HEK293 (cell line): Measurements from ENCODE around the gene TSC22D2.

Experiments
- CTCF ChIA-PET: fragments of 350-600 bp; formaldehyde crosslinking; extraction: SDS; loops from one replicate; lab custom pipeline; 2021; ENCODE audit warnings: antibody characterized with exemption; lab: Yijun Ruan, JAX
- POLR2A ChIA-PET: fragments of 300-600 bp; formaldehyde crosslinking; extraction: SDS; loops from one replicate; lab custom pipeline; 2020; ENCODE audit warnings: antibody characterized with exemption, inconsistent platforms; lab: Yijun Ruan, JAX
- H3K27ac ChIP-seq: fragments of 200-500 bp; sonication (Bioruptor generic); 2 replicates; pipeline ENCODE4 v1.5.1; 2014; ENCODE audit warnings: low read depth, low read length, control low read depth, inconsistent platforms; ENCODE audit errors: extremely low read depth
- H3K36me3 ChIP-seq, 2 experiments: fragments of 200-500 bp in 1 of 2; sonication (Bioruptor generic) in 1 of 2; 1 replicate in 1 of 2; 2 replicates in 1 of 2; pipeline ENCODE4 v1.5.1; 2014 to 2017; ENCODE audit warnings: inconsistent platforms in 2 of 2, low read length in 2 of 2; ENCODE audit not compliant: control insufficient read depth in 2 of 2, insufficient read depth in 1 of 2
- H3K4me1 ChIP-seq: fragments of 200-500 bp; sonication (Bioruptor generic); 2 replicates; pipeline ENCODE4 v1.5.1; 2014; ENCODE audit warnings: mild to moderate bottlenecking, low read length, inconsistent platforms; ENCODE audit not compliant: control insufficient read depth, insufficient read depth
- H3K4me3 ChIP-seq: 2 replicates; pipeline ENCODE4 v1.5.1; 2011; ENCODE audit warnings: low read depth, mild to moderate bottlenecking, control low read depth, low read length, moderate library complexity
- H3K9me3 ChIP-seq: fragments of 200-500 bp; sonication (Bioruptor generic); 2 replicates; pipeline ENCODE4 v1.5.1; 2014; ENCODE audit warnings: low read depth, low read length, inconsistent platforms; ENCODE audit not compliant: control insufficient read depth, insufficient read depth
- BCL11B ChIP-seq: fragments of 450-650 bp; formaldehyde crosslinking; IDR thresholded peaks from 2 replicates; pipeline ENCODE4 v1.5.1; 2016; ENCODE audit warnings: low read depth, missing biosample characterization, missing genetic modification characterization
- GLI2 ChIP-seq: fragments of 450-650 bp; formaldehyde crosslinking; IDR thresholded peaks from 2 replicates; pipeline ENCODE4; 2017; ENCODE audit warnings: missing biosample characterization, missing genetic modification characterization, low read depth, borderline replicate concordance
- GLIS1 ChIP-seq: fragments of 450-650 bp; formaldehyde crosslinking; IDR thresholded peaks from 2 replicates; pipeline ENCODE4 v1.5.1; 2016; ENCODE audit warnings: missing biosample characterization, missing genetic modification characterization
- HOXC10 ChIP-seq: sonication (generic); formaldehyde crosslinking; IDR thresholded peaks from 2 replicates; pipeline ENCODE4 v1.8.1; 2023; ENCODE audit warnings: mild to moderate bottlenecking, missing genetic modification reagents
- PRDM1 ChIP-seq: fragments of 450-650 bp; formaldehyde crosslinking; IDR thresholded peaks from 2 replicates; pipeline ENCODE4; 2016; ENCODE audit warnings: missing biosample characterization, missing genetic modification characterization
- SCRT1 ChIP-seq: fragments of 450-650 bp; formaldehyde crosslinking; IDR thresholded peaks from 2 replicates; pipeline ENCODE4 v1.5.1; 2016; ENCODE audit warnings: missing biosample characterization, missing genetic modification characterization, borderline replicate concordance
- WT1 ChIP-seq: fragments of 450-650 bp; formaldehyde crosslinking; IDR thresholded peaks from 2 replicates; pipeline ENCODE4 v1.5.1; 2016; ENCODE audit warnings: missing biosample characterization, missing genetic modification characterization
- YY2 ChIP-seq: fragments of 450-650 bp; formaldehyde crosslinking; IDR thresholded peaks from 2 replicates; pipeline ENCODE4 v1.5.1; 2016; ENCODE audit warnings: missing biosample characterization, missing genetic modification characterization
- ZFHX2 ChIP-seq: fragments of 450-650 bp; formaldehyde crosslinking; conservative IDR thresholded peaks from 2 replicates; pipeline ENCODE4 v1.5.1; 2016; ENCODE audit warnings: missing biosample characterization, missing genetic modification characterization
- ZNF132 ChIP-seq: fragments of 450-650 bp; formaldehyde crosslinking; IDR thresholded peaks from 2 replicates; pipeline ENCODE4 v1.5.1; 2017; ENCODE audit warnings: missing biosample characterization, missing genetic modification characterization, borderline replicate concordance
- ZNF16 ChIP-seq: fragments of 450-650 bp; formaldehyde crosslinking; IDR thresholded peaks from 2 replicates; pipeline ENCODE4 v1.5.1; 2016; ENCODE audit warnings: low read depth, missing biosample characterization, missing genetic modification characterization
- ZNF211 ChIP-seq: fragments of 450-650 bp; formaldehyde crosslinking; IDR thresholded peaks from 2 replicates; pipeline ENCODE4 v1.5.1; 2016; ENCODE audit warnings: low read depth, missing biosample characterization, missing genetic modification characterization
- ZNF221 ChIP-seq: fragments of 450-650 bp; formaldehyde crosslinking; IDR thresholded peaks from 2 replicates; pipeline ENCODE4 v1.5.1; 2017; ENCODE audit warnings: missing biosample characterization, missing genetic modification characterization, borderline replicate concordance
- ZNF37A ChIP-seq: fragments of 450-650 bp; IDR thresholded peaks from 2 replicates; pipeline ENCODE4 v1.5.1; 2018; ENCODE audit warnings: missing biosample characterization, missing genetic modification characterization
- ZNF391 ChIP-seq: fragments of 450-650 bp; formaldehyde crosslinking; IDR thresholded peaks from 2 replicates; pipeline ENCODE4 v1.5.1; 2016; ENCODE audit warnings: low read depth, missing biosample characterization, missing genetic modification characterization, borderline replicate concordance
- ZNF423 ChIP-seq: fragments of 450-650 bp; formaldehyde crosslinking; IDR thresholded peaks from 2 replicates; pipeline ENCODE4 v1.5.1; 2016; ENCODE audit warnings: missing biosample characterization, missing genetic modification characterization
- ZNF48 ChIP-seq: fragments of 450-650 bp; formaldehyde crosslinking; IDR thresholded peaks from 2 replicates; pipeline ENCODE4 v1.5.1; 2016; ENCODE audit warnings: missing biosample characterization, missing genetic modification characterization
- ZNF521 ChIP-seq: fragments of 450-650 bp; formaldehyde crosslinking; IDR thresholded peaks from 2 replicates; pipeline ENCODE4 v1.5.1; 2017; ENCODE audit warnings: missing biosample characterization, mild to moderate bottlenecking, missing genetic modification characterization
- ZNF548 ChIP-seq: fragments of 450-650 bp; formaldehyde crosslinking; IDR thresholded peaks from 2 replicates; pipeline ENCODE4 v1.5.1; 2016; ENCODE audit warnings: missing biosample characterization, missing genetic modification characterization
- ZNF549 ChIP-seq: fragments of 450-650 bp; IDR thresholded peaks from 2 replicates; pipeline ENCODE4 v1.5.1; 2018; ENCODE audit warnings: missing biosample characterization, missing genetic modification characterization, mild to moderate bottlenecking, inconsistent platforms, moderate library complexity
- ZNF776 ChIP-seq: fragments of 450-650 bp; formaldehyde crosslinking; IDR thresholded peaks from 2 replicates; pipeline ENCODE4 v1.5.0; 2017; ENCODE audit warnings: missing biosample characterization, missing genetic modification characterization, borderline replicate concordance
- ZNF785 ChIP-seq: fragments of 450-650 bp; formaldehyde crosslinking; IDR thresholded peaks from 2 replicates; pipeline ENCODE4 v1.5.1; 2016; ENCODE audit warnings: missing biosample characterization, missing genetic modification characterization
- TF ChIP-seq, protein P1 (sequence below): sonication (generic); formaldehyde crosslinking; IDR thresholded peaks from 2 replicates; pipeline ENCODE4 v1.8.1; 2022; ENCODE audit warnings: mild to moderate bottlenecking, moderate library complexity, missing genetic modification reagents
- TF ChIP-seq, protein P2 (sequence below): fragments of 450-650 bp; formaldehyde crosslinking; IDR thresholded peaks from 2 replicates; pipeline ENCODE4 v1.5.1; 2016; ENCODE audit warnings: missing biosample characterization, missing genetic modification characterization

The TSC22D2 gene

DNA sequence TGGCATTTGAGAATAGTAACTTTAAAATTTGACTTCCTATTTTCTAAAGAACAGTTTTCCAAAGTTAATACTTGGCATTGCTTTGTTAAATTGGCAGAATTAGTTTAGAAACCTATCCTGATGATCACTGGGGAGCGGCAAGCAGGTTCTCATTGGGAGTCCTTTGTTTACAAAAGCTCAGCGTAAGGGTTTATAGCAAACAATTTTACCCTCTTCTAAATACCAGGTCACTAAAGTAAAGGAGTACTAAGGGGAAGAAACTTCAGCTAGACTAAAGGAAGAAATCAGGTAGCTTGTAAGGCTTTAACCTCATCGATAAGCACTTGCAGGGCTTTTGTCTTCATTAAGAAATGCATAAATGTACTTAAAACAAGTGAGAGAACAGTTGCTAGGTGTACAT is 18.2 kb downstream of the TSC22D2 start:
- TF ChIP-seq WT1 (tag by site-specific recombination) (no peak), ZNF37A (tag by site-specific recombination) (no peak), ZNF521 (no peak), ZNF391 (tag by site-specific recombination) (no peak), ZNF132 (tag by site-specific recombination) (no peak), GLI2 (tag by site-specific recombination) (no peak), ZNF221 (tag by site-specific recombination) (no peak), BCL11B (tag by site-specific recombination) (no peak), GLIS1 (tag by site-specific recombination) (no peak), ZNF48 (tag by site-specific recombination) (no peak), ZFHX2 (no peak), ZNF785 (tag by site-specific recombination) (no peak), ZNF549 (tag by site-specific recombination) (no peak), ZNF211 (no peak), ZNF776 (no peak), ZNF16 (tag by site-specific recombination) (no peak), ZNF423 (tag by site-specific recombination) (no peak)
- TF ChIP-seq, protein P1, sequence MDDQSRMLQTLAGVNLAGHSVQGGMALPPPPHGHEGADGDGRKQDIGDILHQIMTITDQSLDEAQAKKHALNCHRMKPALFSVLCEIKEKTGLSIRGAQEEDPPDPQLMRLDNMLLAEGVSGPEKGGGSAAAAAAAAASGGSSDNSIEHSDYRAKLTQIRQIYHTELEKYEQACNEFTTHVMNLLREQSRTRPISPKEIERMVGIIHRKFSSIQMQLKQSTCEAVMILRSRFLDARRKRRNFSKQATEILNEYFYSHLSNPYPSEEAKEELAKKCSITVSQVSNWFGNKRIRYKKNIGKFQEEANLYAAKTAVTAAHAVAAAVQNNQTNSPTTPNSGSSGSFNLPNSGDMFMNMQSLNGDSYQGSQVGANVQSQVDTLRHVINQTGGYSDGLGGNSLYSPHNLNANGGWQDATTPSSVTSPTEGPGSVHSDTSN (CRISPR knock-in tag), result no peak
- TF ChIP-seq, protein P2, sequence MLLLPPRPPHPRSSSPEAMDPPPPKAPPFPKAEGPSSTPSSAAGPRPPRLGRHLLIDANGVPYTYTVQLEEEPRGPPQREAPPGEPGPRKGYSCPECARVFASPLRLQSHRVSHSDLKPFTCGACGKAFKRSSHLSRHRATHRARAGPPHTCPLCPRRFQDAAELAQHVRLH (tag by site-specific recombination), result no peak
- H3K9me3 ChIP-seq, result no peaks in the 10 kb centered on the region
- peaks cover 0 to 8% of the 10 kb centered on the region in 2 experiments; a peak in 1 of 3 replicates for H3K36me3 ChIP-seq
- ChIA-PET CTCF (no interaction called here), POLR2A (no interaction called here)
- H3K4me1 ChIP-seq, result no peaks in the 10 kb centered on the region
- H3K27ac ChIP-seq, result no peak overlapping the region
- H3K4me3 ChIP-seq, result no peak overlapping the region

DNA sequence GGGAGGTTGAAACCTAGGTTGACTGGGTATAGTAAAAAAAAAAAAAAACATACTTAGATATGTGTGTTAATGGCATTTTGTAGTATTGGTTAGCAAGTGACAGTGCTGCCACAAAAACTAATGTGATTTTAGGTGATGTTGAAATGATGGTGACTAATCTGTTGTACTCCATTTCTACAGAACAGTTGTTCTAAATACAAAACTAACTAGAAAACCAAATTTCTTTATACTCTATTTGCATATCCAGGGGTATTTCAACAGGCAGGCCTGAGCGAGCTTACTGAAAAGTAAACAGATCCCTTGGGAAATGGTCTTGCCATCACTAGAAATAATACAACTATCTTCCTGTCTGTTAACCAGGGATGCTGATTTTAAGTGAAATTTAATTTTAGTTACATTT is 20.5 kb downstream of the TSC22D2 start:
- ChIA-PET POLR2A (no interaction called here), CTCF (interaction anchor here (0.9 kb wide), 1 partner anchor 204 kb away, joined by 3 read pairs; no protein-coding TSS in a partner anchor)
- H3K36me3 ChIP-seq, result peaks cover 0 to 3% of the 10 kb centered on the region in 2 experiments; a peak in 1 of 3 replicates

DNA sequence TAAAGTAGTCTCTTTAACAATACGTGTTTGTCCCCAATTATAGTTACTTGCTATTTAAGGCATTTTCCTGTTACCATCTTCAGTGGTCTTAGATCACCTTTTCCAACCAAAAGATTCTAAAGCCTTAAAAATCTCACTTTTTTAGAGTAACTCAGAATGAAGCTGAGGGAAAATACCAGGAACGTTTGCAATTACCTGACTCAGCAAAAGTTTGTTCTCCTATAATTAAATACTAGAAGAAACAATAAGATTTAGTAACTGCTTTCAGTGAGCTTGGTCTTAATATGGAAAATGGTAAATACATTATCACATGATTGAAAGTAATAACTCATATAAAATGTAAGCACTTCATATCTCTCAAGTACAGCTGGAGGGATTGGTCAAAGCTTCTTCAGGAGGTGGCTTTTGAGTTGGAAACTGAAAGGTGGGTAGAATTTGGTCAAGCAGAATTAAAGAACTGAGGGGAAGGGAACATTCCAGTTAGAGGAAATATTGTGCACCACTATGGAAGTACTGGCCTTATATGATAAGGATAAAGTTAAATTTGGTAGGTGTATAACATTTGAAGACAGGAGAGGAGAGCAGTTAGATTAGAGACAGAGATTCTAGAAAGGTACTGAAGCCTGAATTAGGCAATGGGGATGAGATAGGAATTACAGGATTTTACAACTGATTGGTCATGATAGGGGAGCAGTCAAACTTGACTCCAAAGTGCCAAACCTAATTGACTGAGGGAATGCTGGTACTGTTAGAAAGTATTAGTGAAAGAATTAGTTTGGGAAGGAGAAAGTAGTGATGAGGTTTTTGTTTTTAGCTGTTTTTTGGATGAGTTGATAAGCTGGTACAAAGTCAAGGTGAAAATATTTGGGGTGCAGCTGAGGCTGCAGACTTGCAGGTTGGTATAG is 21.9 kb downstream of the TSC22D2 start:
- no peaks in the 10 kb centered on the region for H3K9me3 ChIP-seq
- TF ChIP-seq HOXC10 (CRISPR knock-in tag), result no peak
- TF ChIP-seq PRDM1 (tag by site-specific recombination), result 0 out of 2 replicates have a peak, but pooled peaks have one; percentile 8
- no peaks in the 10 kb centered on the region for H3K36me3 ChIP-seq
- H3K4me1 ChIP-seq, result no peaks in the 10 kb centered on the region
- CTCF ChIA-PET, result interaction anchor here (0.8 to 1.0 kb wide), 2 partner anchors 10 to 15 kb away, joined by 3 to 4 read pairs; no protein-coding TSS in a partner anchor
- H3K4me3 ChIP-seq, result no peak overlapping the region
- no peak overlapping the region for H3K27ac ChIP-seq
- POLR2A ChIA-PET, result interaction anchor here (0.7 kb wide), 1 partner anchor 16 kb away, joined by 3 read pairs; no protein-coding TSS in a partner anchor

More for the DNA sequence above, 20.5 kb downstream of the TSC22D2 start:
- no peak overlapping the region for H3K27ac ChIP-seq
- TF ChIP-seq SCRT1 (tag by site-specific recombination) (no peak), YY2 (tag by site-specific recombination) (no peak), ZNF548 (tag by site-specific recombination) (no peak)
- H3K9me3 ChIP-seq, result no peaks in the 10 kb centered on the region
- H3K4me3 ChIP-seq, result no peak overlapping the region
- H3K4me1 ChIP-seq, result no peaks in the 10 kb centered on the region
